HG02588 (cell line): ENCODE data around the gene FBXO36.

Source experiments
- ATAC-seq: cut with Tn5 transposase; IDR thresholded peaks from one replicate; pipeline ENCODE4 v1.9.1; 2021; ENCODE audit warnings: mild to moderate bottlenecking, moderate library complexity; ENCODE audit not compliant: unreplicated experiment

The FBXO36 gene

GRCh38 chr2:229969921-229970320, 47.6 kb downstream of the FBXO36 start:
- ATAC-seq = no peak

- no peak for ATAC-seq
Measured at GRCh38 chr2:229970406-229970805, 48.1 kb downstream of the FBXO36 start.

- ATAC-seq = no peak
Measured at GRCh38 chr2:229971298-229971790, 49.0 kb downstream of the FBXO36 start.

GRCh38 chr2:229974266-229974665, 52.0 kb downstream of the FBXO36 start:
- no peak for ATAC-seq

- ATAC-seq = no peak
Measured at GRCh38 chr2:229980431-229981184, 58.3 kb downstream of the FBXO36 start.

DNA sequence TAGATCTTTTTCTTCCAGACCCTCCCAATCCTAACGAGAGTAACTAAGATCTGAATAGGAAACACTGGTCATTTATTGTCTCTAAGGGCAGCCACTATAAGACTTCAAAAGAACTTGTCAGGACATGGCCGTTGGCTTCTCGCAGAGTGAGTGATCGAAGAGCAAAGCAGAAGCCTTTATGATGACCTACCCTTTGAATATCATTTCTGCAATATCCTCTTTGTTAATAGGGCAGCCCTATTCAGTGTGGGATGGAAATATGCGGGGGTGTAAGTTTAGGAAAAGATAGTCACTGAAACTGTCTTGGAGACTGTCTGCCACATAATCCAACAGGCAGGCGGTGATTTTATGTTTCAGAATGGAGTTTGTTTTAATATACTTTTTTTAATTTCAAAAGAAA, 70.9 kb downstream of the FBXO36 start:
- ATAC-seq = no peak

- ATAC-seq = no peak
Measured at GRCh38 chr2:229996320-229996719, 74.0 kb downstream of the FBXO36 start.

DNA sequence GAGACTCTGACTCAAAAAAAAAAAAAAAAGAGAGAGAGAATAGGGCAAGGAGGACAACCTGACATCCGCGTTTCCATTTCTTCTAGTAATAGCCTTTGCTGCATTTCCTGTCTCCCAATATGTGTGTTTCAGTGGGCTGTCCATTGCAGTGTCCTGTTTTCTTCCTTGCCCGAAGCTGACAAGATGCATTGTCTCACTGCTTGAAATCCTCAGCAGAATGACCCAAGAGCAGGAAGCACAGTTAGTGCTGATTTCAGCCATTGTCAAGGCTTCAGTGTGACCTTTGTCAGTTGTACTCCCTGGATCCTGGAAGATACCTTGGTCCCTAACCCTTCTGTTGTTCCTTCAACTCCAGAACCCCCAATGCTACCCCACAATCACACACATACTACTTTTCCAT, 75.3 kb downstream of the FBXO36 start:
- ATAC-seq = no peak

- ATAC-seq = peak; percentile 82
Measured at GRCh38 chr2:230000118-230000841, 78.0 kb downstream of the FBXO36 start.

DNA sequence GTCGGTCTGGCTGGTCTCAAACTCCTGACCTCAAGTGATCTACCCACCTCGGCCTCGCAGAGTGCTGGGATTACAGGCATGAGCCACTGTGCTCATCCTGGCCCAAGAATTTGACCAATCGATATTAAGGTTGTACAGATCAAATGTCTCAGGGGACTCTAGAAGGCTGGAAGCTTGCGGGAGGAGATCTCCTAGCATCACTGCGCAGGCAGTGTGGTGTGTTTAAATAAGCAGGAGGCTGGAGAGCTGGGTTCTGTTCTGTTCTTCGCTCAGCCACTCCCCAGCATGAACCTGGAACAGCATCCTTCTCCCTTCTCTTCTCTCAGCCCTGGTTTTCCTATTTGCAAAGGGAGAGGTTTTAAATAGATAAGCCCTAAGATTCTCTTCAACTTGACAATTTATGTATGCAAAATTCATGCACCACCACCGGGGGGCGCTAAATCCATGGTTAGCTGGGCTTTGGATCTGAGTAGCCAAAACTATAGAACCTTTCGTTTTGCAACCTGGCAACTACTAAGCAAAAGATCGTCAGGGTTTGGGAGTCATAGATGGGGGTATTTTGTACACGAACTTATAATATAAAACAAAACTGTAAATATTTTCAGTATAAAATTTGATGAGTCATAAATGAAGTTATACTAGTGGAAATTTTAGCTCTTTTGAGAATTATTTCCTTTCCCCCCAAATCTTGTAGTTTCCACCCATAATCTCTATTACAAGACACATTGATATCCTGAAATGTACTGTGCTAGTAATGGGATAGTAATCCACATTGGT, 85.8 kb downstream of the FBXO36 start:
- ATAC-seq = no peak

DNA sequence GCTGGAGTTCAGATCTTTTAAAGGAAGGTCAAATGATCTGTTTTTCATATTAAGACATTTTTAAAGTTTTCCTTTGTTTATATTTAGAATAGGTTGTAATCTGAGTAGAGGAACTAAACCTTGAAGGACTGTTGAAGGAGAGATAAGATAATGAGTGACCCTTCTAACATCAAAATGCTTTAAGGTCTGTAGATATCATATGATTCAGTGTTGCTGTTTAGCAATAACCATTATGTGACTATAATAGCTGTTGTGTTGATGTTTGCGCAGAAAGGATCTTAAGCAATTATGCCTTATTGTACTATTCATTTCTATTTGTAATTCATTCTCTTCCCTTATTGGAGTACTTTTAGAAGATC, 86.4 kb downstream of the FBXO36 start:
- ATAC-seq = no peak

GRCh38 chr2:230010501-230010900, 88.2 kb downstream of the FBXO36 start:
- no peak for ATAC-seq

DNA sequence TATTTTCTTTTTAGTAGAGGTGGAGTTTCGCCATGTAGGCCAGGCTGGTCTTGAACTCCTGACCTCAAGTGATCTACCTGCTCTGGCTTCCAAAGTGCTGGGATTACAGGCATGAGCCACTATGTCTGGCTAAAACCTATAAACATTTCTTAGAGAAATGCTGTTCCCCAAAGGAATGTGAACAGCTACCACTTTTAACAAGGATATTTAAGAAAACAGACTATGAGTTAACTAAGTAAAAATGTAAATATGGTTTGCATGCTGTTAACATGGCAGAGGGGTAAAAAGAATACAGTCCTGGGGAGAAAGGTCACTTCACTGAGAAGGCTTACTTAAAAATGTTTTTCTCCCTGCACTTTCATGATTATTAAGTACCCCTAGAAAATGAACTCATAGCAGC, 89.3 kb downstream of the FBXO36 start:
- ATAC-seq = no peak

- ATAC-seq = no peak
Measured at GRCh38 chr2:230012267-230012884, 90.1 kb downstream of the FBXO36 start.

DNA sequence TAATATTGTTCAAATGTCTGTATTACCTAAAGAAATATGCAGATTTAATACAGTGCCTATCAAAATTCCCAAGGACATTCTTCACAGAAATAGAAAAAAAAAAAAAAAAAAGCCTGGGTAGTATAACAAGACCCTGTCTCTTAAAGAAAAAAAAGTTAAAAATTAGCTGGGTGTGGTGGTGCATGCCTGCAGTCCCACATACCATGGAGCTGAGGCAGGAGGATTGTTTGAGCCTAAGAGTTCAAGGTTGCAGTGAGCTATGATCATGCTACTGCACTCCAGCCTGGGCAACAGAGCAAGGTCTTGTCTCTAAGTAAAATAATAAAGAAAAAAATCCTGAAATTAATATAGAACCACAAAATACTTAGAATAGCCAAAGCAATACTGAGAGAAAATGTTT, 94.5 kb downstream of the FBXO36 start:
- no peak for ATAC-seq

DNA sequence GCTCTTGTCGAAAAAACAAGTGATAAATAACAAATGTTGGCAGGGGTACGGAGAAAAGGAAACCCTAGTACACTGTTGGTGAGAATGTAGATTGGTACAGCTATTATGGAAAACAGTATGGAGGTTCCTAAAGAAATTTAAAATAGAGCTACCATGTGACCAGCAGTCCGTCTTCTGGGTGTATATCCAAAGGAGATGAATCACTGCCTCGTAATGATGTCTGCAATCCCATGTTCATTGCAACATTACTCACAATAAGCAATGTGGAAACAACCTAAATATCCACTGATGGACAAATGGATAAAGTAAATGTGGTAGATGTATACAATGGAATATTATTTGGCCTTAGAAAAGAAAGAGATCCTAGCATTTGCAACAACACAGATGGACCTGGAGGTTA, 95.8 kb downstream of the FBXO36 start:
- no peak for ATAC-seq

- no peak for ATAC-seq
Measured at GRCh38 chr2:230019742-230020141, 97.4 kb downstream of the FBXO36 start.

DNA sequence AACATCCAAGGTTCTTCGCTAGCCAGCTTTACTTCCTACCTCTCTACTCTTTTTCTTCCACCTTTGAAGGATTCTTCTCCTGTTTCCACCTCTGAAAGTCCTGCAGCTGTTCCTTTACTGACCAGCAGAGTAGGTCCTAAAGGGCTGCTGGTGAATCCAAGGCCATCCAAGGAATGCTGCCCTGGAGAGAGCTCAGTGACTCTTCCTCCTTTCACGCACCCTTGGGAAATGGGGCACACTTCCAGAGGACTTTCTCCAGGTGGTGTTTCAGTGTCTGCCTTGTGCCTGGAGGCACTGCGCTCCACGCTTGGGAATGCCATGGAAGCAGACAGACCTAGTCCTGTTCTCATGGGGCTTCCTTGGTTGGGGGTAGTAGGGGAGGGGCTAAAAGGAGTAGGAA, 101.0 kb downstream of the FBXO36 start:
- ATAC-seq = no peak

DNA sequence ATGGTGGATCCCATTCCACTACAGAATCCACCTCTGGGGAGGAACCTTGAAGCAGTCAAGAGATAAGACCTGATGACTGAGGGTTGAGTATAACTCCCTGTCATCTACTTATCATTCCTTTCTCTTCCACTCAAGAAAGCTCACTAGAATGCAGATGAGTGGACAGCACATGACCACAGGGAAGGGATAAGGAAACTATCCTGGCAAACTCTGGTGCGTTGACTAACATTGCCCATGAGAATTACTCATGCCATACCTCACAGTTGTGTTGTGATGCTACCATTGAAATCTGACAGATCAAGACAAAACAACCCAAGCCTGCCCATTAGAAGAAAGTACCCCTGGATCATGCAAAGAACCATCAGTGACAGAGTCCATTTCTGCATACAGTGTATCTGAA, 119.9 kb downstream of the FBXO36 start:
- no peak for ATAC-seq

- ATAC-seq = no peak
Measured at GRCh38 chr2:230043025-230043424, 120.7 kb downstream of the FBXO36 start.

DNA sequence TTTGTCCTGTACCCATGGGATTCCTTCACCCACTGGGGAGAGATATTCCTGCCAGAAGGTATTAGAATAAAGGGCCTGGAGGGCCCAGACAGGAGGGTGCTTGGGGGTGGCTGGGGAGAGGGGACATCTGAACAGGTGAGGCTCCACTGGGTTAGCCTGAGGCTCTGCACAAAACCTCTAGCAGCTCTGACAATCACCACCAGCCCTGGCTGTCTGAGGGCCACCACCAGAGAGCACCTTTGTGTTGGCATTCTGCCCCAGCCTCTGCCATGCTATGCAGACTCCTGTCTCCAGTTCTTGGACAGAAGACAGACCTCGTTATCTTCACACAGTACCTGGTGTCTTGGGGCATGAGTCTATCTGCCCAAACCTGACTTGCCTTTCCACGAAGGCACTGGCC, 121.2 kb downstream of the FBXO36 start:
- no peak for ATAC-seq
